GM12892 (cell line): ENCODE data around the gene TRMO.

ENCODE experiments used
- DNase-seq: peaks from one replicate; pipeline ENCODE4 v3.0.0; 2011; ENCODE audit not compliant: insufficient read length
- FAIRE-seq: peaks from 2 replicates; lab custom pipeline; 2011; peaks lifted over from hg19 to GRCh38; lab: Jason Lieb, UNC
- POLR2A ChIP-seq: IDR thresholded peaks from 2 replicates; pipeline ENCODE4 v1.6.1; 2011; ENCODE audit warnings: low read depth, low read length, control low read depth
- POLR2AphosphoS5 ChIP-seq: IDR thresholded peaks from 2 replicates; pipeline ENCODE4 v1.6.1; 2011; ENCODE audit warnings: low read depth, low read length, control low read depth
- TAF1 ChIP-seq: IDR thresholded peaks from 2 replicates; pipeline ENCODE4 v1.6.1; 2011; ENCODE audit warnings: low read depth, mild to moderate bottlenecking, control low read depth, low read length, borderline replicate concordance

Gene TRMO

GRCh38 chr9:97895695-97896332 is 26.5 kb downstream of the TRMO start:
- TF ChIP-seq TAF1, result no peak
- no peak for TF ChIP-seq POLR2A
- no peak for TF ChIP-seq POLR2AphosphoS5
- no peak for FAIRE-seq
- no peak for DNase-seq

GRCh38 chr9:97895211-97895610 is 27.1 kb downstream of the TRMO start:
- DNase-seq (no peak), FAIRE-seq (no peak)
- TF ChIP-seq TAF1, result no peak
- no peak for TF ChIP-seq POLR2AphosphoS5
- TF ChIP-seq POLR2A, result no peak

GRCh38 chr9:97892421-97892820 is 29.9 kb downstream of the TRMO start:
- TF ChIP-seq POLR2A, result no peak
- no peak for TF ChIP-seq POLR2AphosphoS5
- no peak for TF ChIP-seq TAF1
- no peak for DNase-seq
- no peak for FAIRE-seq

GRCh38 chr9:97891736-97892135 is 30.6 kb downstream of the TRMO start:
- DNase-seq, result no peak
- no peak for FAIRE-seq
- no peak for TF ChIP-seq POLR2AphosphoS5
- no peak for TF ChIP-seq POLR2A
- no peak for TF ChIP-seq TAF1

GRCh38 chr9:97889941-97890887 is 32.1 kb downstream of the TRMO start:
- DNase-seq, result peak; percentile 28

GRCh38 chr9:97880336-97880735 is 42.0 kb downstream of the TRMO start:
- TF ChIP-seq TAF1, result no peak
- TF ChIP-seq POLR2A, result no peak
- no peak for TF ChIP-seq POLR2AphosphoS5
- DNase-seq (no peak), FAIRE-seq (no peak)

More at GRCh38 chr9:97889941-97890887, 32.1 kb downstream of the TRMO start:
- FAIRE-seq, result no peak
- TF ChIP-seq POLR2A (no peak), TAF1 (no peak), POLR2AphosphoS5 (no peak)

GRCh38 chr9:97876061-97876460 is 46.2 kb downstream of the TRMO start:
- FAIRE-seq, result no peak
- TF ChIP-seq POLR2AphosphoS5, result no peak
- no peak for TF ChIP-seq TAF1
- TF ChIP-seq POLR2A, result no peak
- DNase-seq, result no peak

- FAIRE-seq (no peak), DNase-seq (no peak)
- TF ChIP-seq TAF1 (no peak), POLR2AphosphoS5 (no peak), POLR2A (no peak)
Observed at GRCh38 chr9:97875111-97875510, 47.2 kb downstream of the TRMO start.

GRCh38 chr9:97874624-97875023 is 47.7 kb downstream of the TRMO start:
- FAIRE-seq, result no peak
- DNase-seq, result no peak
- TF ChIP-seq TAF1, result no peak
- TF ChIP-seq POLR2A, result no peak
- no peak for TF ChIP-seq POLR2AphosphoS5

GRCh38 chr9:97873882-97874281 is 48.4 kb downstream of the TRMO start:
- no peak for FAIRE-seq
- no peak for DNase-seq

GRCh38 chr9:97873425-97873824 is 48.9 kb downstream of the TRMO start:
- TF ChIP-seq POLR2A, result no peak
- no peak for TF ChIP-seq POLR2AphosphoS5
- TF ChIP-seq TAF1, result no peak
- DNase-seq (no peak), FAIRE-seq (no peak)

More at GRCh38 chr9:97873882-97874281, 48.4 kb downstream of the TRMO start:
- TF ChIP-seq POLR2AphosphoS5, result no peak
- no peak for TF ChIP-seq TAF1
- TF ChIP-seq POLR2A, result no peak

- TF ChIP-seq POLR2AphosphoS5 (no peak), POLR2A (no peak), TAF1 (no peak)
- FAIRE-seq, result no peak
- no peak for DNase-seq
Observed at GRCh38 chr9:97868859-97869258, 53.4 kb downstream of the TRMO start.
